ENCODE measurements around the gene CACNA2D3. TPM values are rescaled to one million over a fixed set of nuclear protein-coding genes. Genes with fewer than 3 reads are reported as not detected.
"Not testable (repeated sequence)": the region's sequence is repeated elsewhere in the genome, so short reads cannot be mapped to it uniquely, and the experiment has no call there.

Gene CACNA2D3
- total RNA-seq, 6 donors from 2014 or later: 2.9 to 16.8 (median 4.9) TPM

DNA sequence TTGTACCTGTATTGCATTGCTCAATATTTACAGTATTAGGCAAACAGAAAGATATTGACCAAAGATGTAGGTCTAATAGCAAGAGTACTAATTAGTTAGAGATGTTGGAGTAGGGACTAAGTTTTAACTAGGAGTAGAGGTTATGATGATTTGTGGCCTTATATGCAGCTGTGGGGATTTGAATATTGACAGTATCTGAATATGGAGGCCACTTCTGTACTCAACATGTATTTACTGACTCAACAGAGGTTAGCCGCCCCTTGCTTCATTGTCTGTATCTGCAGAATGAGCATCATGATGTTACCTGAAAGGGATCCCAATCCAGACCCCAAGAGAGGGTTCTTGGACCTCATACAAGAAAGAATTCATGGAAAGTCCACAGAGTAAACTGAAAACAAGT is 855.1 kb downstream of the CACNA2D3 start:
- Histone ChIP-seq H3K27me3 (no peaks in the 10 kb centered on the region), H3K27ac (no peak overlapping the region), H3K36me3 (no peaks in the 10 kb centered on the region), H3K4me3 (no peak overlapping the region), H3K4me1 (no peaks in the 10 kb centered on the region), H3K9me3 (no peaks in the 10 kb centered on the region)
- TF ChIP-seq POLR2A (IDR thresholded peaks at IDR 0.05) (no peak), EP300 (IDR thresholded peaks at IDR 0.05) (no peak), POLR2AphosphoS5 (IDR thresholded peaks at IDR 0.05) (no peak)
- TF ChIP-seq, protein P1, sequence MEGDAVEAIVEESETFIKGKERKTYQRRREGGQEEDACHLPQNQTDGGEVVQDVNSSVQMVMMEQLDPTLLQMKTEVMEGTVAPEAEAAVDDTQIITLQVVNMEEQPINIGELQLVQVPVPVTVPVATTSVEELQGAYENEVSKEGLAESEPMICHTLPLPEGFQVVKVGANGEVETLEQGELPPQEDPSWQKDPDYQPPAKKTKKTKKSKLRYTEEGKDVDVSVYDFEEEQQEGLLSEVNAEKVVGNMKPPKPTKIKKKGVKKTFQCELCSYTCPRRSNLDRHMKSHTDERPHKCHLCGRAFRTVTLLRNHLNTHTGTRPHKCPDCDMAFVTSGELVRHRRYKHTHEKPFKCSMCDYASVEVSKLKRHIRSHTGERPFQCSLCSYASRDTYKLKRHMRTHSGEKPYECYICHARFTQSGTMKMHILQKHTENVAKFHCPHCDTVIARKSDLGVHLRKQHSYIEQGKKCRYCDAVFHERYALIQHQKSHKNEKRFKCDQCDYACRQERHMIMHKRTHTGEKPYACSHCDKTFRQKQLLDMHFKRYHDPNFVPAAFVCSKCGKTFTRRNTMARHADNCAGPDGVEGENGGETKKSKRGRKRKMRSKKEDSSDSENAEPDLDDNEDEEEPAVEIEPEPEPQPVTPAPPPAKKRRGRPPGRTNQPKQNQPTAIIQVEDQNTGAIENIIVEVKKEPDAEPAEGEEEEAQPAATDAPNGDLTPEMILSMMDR (IDR thresholded peaks at IDR 0.05): no peak
- ATAC-seq (ENCODE audit: low FRiP score in 2 of 2) (no peak), DNase-seq (no peak)
- 100% methylated on average over 1 of the region's 1 CpG for WGBS, 2 donors

DNA sequence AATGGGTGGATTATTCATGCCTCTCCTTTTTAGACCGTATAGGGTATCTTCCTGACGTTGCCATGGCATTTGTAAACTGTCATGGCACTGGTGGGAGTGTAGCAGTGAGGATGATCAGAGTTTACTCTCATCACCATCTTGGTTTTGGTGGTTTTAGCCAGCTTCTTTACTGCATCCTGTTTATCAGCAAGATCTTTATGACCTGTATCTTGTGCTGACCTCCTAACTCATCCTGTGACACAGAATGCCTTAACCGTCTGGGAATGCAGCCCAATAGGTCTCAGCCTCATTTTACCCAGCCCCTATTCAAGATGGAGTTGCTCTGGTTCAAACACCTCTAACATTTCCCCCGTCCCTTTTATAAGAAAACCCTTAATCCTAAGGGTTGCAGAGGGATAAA is 855.6 kb downstream of the CACNA2D3 start:
- not testable (repeated sequence) for H3K27ac ChIP-seq; H3K4me1 ChIP-seq; DNase-seq; H3K27me3 ChIP-seq; H3K9me3 ChIP-seq; H3K36me3 ChIP-seq; ATAC-seq (ENCODE audit: low FRiP score in 2 of 2); H3K4me3 ChIP-seq
- WGBS, 2 donors: 69 to 83% methylated on average over 4 of the region's 4 CpGs

DNA sequence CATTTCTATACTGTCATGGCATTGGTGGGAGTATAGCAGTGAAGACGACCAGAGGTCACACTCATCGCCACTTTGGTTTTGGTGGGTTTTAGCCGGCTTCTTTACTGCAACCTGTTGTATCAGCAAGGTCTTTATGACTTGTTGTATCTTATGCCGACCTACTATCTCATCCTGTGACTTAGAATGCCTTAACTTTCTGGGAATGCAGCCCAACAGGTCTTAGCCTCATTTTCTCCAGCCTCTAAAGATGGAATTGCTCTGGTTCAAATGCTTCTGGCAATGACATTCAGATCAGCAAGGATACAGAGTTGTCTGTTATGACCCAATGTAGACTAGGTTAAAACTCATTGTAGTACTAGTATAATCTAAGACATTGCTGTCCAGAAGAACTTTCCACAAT is 860.5 kb downstream of the CACNA2D3 start:
- H3K27ac ChIP-seq: no peak overlapping the region
- no peaks in the 10 kb centered on the region for H3K36me3 ChIP-seq
- WGBS, 2 donors: 89 to 96% methylated on average over 4 of the region's 4 CpGs
- no peak overlapping the region for H3K4me3 ChIP-seq
- no peaks in the 10 kb centered on the region for H3K9me3 ChIP-seq
- peaks cover 0 to 2% (median 0%) of the 10 kb centered on the region in 4 donors for H3K4me1 ChIP-seq
- DNase-seq: no peak
- H3K27me3 ChIP-seq: no peaks in the 10 kb centered on the region
- ATAC-seq (ENCODE audit: low FRiP score in 2 of 2): no peak
- TF ChIP-seq POLR2AphosphoS5 (IDR thresholded peaks at IDR 0.05): no peak
- no peak for TF ChIP-seq POLR2A (IDR thresholded peaks at IDR 0.05)
- no peak for TF ChIP-seq EP300 (IDR thresholded peaks at IDR 0.05)
- TF ChIP-seq, protein P1 (IDR thresholded peaks at IDR 0.05): no peak

DNA sequence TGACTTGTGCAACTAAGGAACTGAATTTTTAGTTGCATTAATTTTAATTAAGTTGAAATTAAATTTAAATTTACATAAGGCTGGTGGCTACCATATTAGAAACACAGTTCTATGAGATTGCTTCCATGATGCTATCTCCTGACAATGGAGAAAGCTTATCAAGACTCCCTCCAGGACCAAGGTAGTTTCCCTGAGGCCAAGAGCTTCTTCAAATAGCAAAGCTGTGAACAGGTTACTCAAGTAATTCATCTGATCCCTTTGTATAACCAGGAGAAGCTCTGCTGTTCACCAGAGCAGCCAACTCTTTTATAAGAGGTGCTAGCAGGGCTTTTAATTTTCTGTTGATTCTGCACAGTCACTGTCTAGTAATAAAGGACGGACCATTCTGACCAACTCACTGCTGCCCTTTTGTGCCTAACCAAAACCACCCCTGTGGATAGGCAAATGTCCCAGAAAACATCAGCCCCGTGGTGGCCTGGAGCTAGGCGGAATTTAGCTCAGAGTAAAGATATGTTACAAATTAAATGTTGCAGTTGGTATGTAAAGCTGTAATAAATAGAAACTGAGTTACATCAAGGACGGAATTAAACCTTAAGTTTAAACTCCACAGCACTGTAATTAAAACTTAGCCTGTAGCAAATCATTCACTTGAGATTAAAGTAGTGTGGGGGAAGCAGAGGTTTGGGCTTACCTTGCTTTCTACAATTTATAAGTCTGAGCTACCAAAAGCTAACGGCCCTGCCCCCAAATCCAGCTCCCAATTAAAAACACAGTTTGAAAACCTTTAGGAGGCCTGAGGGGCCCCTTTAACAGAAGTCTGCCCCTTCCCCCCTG is 861.1 kb downstream of the CACNA2D3 start:
- Histone ChIP-seq H3K36me3 (no peaks in the 10 kb centered on the region), H3K4me1 (peaks cover 1 to 6% (median 3%) of the 10 kb centered on the region in 4 donors)
- TF ChIP-seq POLR2AphosphoS5 (IDR thresholded peaks at IDR 0.05): no peak
- TF ChIP-seq, protein P1 (IDR thresholded peaks at IDR 0.05): no peak
- no peak for TF ChIP-seq EP300 (IDR thresholded peaks at IDR 0.05)

DNA sequence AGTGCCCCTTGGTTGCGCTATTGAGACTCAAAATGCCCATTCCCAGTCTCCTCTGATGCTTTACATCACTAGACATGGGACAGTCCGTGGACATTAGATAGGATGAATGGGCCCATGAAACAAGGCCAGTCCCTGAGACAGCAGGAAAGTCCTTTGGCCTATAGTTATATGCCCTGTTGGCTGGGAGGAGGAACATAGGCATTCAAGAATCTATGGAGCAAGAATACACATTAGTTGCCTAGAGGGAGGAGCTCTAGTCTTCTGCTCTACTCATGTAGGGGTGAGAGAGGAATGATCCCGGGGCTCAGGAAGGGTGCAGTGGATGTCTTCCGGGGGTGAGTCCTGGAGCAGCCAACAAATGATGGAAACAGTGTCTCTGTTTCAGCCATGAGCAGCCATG is 863.5 kb downstream of the CACNA2D3 start:
- ATAC-seq (ENCODE audit: low FRiP score in 2 of 2) (no peak), DNase-seq (no peak)
- no peak for TF ChIP-seq EP300 (IDR thresholded peaks at IDR 0.05)
- no peak for TF ChIP-seq POLR2A (IDR thresholded peaks at IDR 0.05)
- TF ChIP-seq, protein P1 (IDR thresholded peaks at IDR 0.05): no peak
- TF ChIP-seq POLR2AphosphoS5 (IDR thresholded peaks at IDR 0.05): no peak
- Histone ChIP-seq H3K27ac (no peak overlapping the region), H3K36me3 (no peaks in the 10 kb centered on the region), H3K4me3 (no peak overlapping the region), H3K4me1 (peaks cover 12 to 15% (median 12%) of the 10 kb centered on the region in 4 donors), H3K9me3 (no peaks in the 10 kb centered on the region), H3K27me3 (no peaks in the 10 kb centered on the region)
- 87 to 93% methylated on average over 4 of the region's 4 CpGs for WGBS, 2 donors

More for the DNA sequence above, 861.1 kb downstream of the CACNA2D3 start:
- Histone ChIP-seq H3K27ac (no peak overlapping the region), H3K27me3 (no peaks in the 10 kb centered on the region), H3K4me3 (no peak overlapping the region), H3K9me3 (no peaks in the 10 kb centered on the region)
- ATAC-seq (ENCODE audit: low FRiP score in 2 of 2): no peak
- 78 to 86% methylated on average over 5 of the region's 5 CpGs for WGBS, 2 donors
- no peak for DNase-seq

Data from upper lobe of left lung (tissue), 6 donors.